GM19023 (cell line): ENCODE measurements around the gene AKAP10.
"Not testable (repeated sequence)": the region's sequence is repeated elsewhere in the genome, so short reads cannot be mapped to it uniquely, and the experiment has no call there.

Experiments used
- ATAC-seq: cut with Tn5 transposase; IDR thresholded peaks from one replicate; pipeline ENCODE4 v1.9.1; 2021; ENCODE audit warnings: mild to moderate bottlenecking, moderate library complexity; ENCODE audit not compliant: unreplicated experiment

Gene AKAP10

GRCh38 chr17:19933628-19934027, 44.0 kb downstream of the AKAP10 start:
- ATAC-seq = no peak

- ATAC-seq = no peak
These were observed 44.4 kb downstream of the AKAP10 start for GRCh38 chr17:19933221-19933620.

- no peak for ATAC-seq
These were observed 49.3 kb downstream of the AKAP10 start for GRCh38 chr17:19928299-19928698.

- no peak for ATAC-seq
These were observed 62.2 kb downstream of the AKAP10 start for GRCh38 chr17:19915245-19915978.

GRCh38 chr17:19911033-19911432, 66.6 kb downstream of the AKAP10 start:
- no peak for ATAC-seq

- no peak for ATAC-seq
These were observed 68.5 kb downstream of the AKAP10 start for GRCh38 chr17:19909139-19909538.

GRCh38 chr17:19905502-19905901, 72.1 kb downstream of the AKAP10 start:
- ATAC-seq = no peak

DNA sequence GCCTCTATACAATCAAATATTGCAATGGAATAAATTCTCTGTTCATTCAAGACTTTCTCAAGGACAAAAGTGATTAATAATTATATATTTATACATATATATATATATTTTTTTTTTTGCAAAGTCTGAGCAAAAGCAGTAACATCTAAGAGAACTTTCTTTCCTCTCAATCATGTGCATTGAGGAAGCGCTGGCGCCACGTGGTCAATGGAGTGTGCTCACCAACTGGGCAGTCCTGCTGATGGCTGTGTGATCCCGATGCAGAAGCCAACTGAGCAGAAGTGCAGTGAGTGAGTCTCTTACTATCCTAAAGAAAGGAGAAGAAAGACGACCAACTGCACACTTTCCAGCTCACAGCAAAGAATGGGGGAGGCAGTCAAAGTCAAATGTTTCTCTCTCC, 72.7 kb downstream of the AKAP10 start:
- no peak for ATAC-seq

GRCh38 chr17:19904412-19904811, 73.2 kb downstream of the AKAP10 start:
- ATAC-seq = no peak

- ATAC-seq = no peak
These were observed 76.8 kb downstream of the AKAP10 start for GRCh38 chr17:19900809-19901208.

- no peak for ATAC-seq
These were observed 79.7 kb downstream of the AKAP10 start for GRCh38 chr17:19897903-19898302.

DNA sequence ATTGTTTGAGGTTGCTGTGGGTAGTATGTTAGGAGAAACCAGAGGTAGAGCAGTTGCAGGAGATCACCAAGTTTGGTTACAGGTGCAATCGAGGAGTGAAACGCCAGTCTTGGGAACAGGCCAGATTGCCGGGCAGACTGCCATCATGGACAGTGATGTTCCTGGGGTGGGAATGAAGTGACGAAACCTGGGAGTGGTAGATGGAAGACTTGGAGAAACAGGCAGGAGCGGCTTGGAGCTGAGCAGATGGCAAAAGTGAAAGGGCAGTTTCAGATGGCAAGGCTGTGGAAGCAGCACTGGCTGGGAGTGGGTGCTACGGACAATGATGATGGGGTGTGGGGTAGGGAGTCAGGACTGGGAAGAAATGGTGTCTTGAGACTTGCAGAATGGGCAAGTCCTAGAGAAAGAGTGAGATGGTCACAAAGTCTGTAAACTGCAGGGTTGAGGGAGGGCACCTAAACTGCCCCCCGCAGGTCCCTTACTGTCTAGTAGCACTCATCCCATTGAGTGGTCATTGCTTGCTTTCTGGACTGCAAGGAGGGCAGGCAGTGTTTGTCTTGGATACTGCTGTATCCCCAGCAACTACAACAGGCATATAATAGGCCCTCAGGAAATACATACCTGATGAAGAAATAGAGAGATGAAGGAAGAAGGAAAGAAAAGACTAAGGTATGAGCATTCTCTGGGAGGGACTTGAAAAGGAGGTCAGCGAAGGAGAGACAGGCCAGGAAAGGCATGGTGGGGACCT, 80.4 kb downstream of the AKAP10 start:
- ATAC-seq = no peak

DNA sequence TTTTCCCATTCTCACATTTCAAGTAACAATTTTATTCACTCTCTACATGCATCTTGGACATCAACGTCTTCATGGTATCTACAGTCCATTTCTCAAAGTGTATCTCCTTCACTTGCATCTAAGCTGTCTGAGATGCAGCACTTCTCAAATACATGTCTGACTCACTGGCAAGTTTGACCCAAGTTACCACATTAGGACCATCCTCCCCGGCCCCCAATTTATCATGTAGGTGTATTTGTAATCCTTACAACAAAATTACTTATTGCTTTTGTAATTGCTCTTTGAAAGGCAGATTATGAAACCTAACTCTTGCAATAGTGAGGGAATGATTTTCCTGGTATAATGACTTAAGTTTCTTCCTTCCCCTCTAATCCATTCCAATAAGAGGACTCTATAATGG, 80.9 kb downstream of the AKAP10 start:
- no peak for ATAC-seq

GRCh38 chr17:19890554-19890953, 87.1 kb downstream of the AKAP10 start:
- not testable (repeated sequence) for ATAC-seq

DNA sequence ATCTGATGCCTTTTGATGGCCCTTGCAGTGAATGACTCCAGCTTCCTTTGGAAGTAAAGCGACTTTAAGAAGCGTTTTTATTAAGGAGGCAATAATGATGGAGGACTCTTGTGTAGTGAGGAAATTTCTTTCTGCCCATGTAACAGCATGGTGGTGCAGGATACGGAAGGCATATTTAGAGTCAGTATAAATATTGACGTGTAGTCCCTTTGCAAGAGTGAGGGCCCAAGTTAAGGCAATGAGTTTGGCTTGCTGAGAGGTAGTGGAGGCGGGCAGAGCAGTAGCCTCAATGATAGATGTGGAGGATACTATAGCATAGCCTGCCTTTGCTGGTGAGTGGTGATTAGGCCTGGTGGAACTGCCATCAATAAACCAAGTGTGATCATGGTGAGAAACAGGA, 87.6 kb downstream of the AKAP10 start:
- not testable (repeated sequence) for ATAC-seq

DNA sequence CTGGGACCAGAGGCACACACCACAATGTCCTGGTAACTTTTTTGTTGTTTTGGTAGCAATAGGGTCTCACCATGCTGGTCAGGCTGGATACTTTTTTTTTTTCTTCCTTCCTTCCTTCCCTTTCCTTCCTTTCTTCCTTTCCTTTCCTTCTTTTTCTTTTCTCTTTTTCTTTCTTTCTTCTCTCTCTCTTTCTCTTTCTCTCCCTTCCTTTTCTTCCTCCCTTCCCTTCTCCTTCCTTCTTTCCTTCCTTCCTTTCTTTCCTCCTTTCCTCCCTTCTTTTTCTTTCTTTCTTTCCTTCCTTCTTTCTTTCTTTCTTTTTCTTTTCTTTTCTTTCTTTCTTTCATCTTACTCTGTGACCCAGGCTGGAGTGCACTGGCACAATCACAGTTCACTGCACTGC, 91.5 kb downstream of the AKAP10 start:
- ATAC-seq = no peak

DNA sequence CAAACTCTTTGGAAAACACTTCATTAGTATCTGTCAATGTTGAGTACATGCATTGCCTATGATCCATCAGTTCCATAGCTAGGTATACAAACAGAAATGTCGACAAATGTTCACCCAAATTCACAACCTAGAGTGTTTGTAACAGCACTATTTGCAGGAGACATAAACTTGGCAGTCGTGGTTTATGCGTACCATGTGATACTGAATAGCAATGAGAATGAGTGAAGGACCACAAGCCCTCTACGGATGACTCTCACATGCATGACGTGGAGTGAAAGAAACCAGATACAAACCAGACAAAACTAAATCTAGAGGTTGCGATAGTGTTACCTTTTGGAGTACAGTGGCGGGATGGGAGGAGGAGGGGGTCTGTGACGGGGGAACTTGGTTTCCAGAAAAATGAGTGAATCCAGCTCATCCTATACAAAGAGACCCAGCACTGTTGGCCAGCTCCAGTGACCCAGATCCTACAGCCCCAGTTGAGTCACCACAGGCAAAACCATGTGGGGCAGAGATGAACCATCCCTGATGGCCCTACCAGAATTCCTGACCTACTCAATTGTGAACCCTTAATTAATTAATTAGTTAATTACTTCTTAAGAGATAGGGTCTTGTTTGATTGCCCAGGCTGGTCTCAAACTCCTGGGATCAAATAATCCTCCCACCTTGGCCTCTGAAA, 94.0 kb downstream of the AKAP10 start:
- no peak for ATAC-seq

DNA sequence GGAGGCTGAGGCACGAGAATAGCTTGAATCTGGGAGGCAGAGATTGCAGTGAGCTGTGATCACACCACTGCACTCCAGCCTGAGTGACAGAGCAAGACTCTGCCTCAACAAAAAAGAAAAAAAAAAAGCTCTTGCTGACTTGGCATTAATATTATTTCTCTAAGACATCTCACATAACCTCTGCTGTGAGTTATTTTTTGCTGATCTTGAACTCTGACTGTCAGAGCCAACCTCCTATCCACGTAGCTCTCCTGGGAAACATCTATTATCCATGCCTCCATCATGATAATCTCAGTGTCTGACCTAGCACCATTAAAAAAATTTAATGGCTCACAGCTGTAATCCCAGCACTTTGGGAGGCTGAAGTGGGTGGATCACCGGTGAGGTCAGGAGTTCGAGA, 97.2 kb downstream of the AKAP10 start:
- no peak for ATAC-seq

DNA sequence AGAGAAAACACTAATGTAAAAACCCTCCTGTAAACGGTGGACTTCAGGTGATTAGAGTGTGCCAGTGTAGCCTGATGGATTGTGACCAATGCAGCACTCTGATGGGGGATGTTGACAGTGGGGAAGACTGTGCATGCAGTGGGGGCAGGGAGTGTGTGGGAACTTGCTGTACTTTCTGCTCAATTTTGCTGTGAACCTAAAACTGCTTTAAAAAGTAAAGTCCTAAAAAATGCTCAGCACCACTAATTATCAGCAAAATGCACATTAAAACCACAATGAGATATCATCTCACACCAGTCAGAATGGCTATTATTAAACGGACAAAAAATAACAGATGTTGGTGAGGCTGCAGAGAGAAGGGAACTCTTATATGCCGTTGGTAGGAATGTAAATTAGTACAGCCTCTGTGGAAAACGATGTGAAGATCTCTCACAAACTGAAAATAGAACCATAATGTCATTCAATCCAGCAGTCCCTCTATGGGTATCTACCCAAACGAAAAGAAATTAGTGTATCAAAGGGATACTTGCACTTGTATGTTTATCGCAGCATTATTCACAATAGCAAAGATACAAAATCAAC, 100.2 kb downstream of the AKAP10 start:
- ATAC-seq = no peak

GRCh38 chr17:19876529-19877161, 101.0 kb downstream of the AKAP10 start:
- no peak for ATAC-seq

- ATAC-seq = no peak
These were observed 103.4 kb downstream of the AKAP10 start for GRCh38 chr17:19874256-19874655.
